ENCODE measurements around the gene PITX3. TPM values are rescaled to one million over a fixed set of nuclear protein-coding genes. Genes with fewer than 3 reads are reported as not detected.

The PITX3 gene
- total and polyA plus RNA-seq, 10 of the 15 experiments (the other 5 are each of a cell fraction or from before 2014, with no cell fraction given) = not detected

DNA sequence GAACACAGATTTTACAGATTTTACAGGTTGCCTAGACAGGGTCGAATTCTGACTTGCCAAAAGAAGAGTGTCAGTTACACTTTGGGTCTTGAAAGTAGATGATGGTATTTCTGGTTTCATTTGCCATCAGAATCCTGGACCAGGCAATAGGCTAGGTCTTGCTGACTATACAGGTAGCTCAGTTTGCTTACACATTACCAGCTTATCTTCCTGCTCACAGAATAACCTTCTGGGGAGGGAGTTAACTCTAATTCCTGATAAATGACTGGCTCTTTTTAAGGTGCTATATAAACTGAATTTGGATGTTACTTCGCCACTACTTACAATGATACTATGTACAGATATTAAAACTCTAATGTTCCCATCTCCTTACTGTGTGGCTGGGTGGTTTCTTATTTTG, 43.8 kb upstream of the PITX3 start (continued):
- TF ChIP-seq ZNF384 (IDR thresholded peaks at IDR 0.05; ENCODE audit: borderline replicate concordance, low read depth, low read length) = no peak
- TF ChIP-seq, protein P1, sequence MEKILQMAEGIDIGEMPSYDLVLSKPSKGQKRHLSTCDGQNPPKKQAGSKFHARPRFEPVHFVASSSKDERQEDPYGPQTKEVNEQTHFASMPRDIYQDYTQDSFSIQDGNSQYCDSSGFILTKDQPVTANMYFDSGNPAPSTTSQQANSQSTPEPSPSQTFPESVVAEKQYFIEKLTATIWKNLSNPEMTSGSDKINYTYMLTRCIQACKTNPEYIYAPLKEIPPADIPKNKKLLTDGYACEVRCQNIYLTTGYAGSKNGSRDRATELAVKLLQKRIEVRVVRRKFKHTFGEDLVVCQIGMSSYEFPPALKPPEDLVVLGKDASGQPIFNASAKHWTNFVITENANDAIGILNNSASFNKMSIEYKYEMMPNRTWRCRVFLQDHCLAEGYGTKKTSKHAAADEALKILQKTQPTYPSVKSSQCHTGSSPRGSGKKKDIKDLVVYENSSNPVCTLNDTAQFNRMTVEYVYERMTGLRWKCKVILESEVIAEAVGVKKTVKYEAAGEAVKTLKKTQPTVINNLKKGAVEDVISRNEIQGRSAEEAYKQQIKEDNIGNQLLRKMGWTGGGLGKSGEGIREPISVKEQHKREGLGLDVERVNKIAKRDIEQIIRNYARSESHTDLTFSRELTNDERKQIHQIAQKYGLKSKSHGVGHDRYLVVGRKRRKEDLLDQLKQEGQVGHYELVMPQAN (conservative IDR thresholded peaks at IDR 0.05) = no peak
- TF ChIP-seq, protein P2, sequence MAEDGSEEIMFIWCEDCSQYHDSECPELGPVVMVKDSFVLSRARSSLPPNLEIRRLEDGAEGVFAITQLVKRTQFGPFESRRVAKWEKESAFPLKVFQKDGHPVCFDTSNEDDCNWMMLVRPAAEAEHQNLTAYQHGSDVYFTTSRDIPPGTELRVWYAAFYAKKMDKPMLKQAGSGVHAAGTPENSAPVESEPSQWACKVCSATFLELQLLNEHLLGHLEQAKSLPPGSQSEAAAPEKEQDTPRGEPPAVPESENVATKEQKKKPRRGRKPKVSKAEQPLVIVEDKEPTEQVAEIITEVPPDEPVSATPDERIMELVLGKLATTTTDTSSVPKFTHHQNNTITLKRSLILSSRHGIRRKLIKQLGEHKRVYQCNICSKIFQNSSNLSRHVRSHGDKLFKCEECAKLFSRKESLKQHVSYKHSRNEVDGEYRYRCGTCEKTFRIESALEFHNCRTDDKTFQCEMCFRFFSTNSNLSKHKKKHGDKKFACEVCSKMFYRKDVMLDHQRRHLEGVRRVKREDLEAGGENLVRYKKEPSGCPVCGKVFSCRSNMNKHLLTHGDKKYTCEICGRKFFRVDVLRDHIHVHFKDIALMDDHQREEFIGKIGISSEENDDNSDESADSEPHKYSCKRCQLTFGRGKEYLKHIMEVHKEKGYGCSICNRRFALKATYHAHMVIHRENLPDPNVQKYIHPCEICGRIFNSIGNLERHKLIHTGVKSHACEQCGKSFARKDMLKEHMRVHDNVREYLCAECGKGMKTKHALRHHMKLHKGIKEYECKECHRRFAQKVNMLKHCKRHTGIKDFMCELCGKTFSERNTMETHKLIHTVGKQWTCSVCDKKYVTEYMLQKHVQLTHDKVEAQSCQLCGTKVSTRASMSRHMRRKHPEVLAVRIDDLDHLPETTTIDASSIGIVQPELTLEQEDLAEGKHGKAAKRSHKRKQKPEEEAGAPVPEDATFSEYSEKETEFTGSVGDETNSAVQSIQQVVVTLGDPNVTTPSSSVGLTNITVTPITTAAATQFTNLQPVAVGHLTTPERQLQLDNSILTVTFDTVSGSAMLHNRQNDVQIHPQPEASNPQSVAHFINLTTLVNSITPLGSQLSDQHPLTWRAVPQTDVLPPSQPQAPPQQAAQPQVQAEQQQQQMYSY (CRISPR knock-in tag; IDR thresholded peaks at IDR 0.05) = no peak
- no peak for TF ChIP-seq MEF2A (IDR thresholded peaks at IDR 0.05; ENCODE audit: insufficient read depth, low read depth, low read length)
- TF ChIP-seq NR2F1 (conservative IDR thresholded peaks at IDR 0.05) = no peak
- no peak for TF ChIP-seq LARP7 (IDR thresholded peaks at IDR 0.05)

DNA sequence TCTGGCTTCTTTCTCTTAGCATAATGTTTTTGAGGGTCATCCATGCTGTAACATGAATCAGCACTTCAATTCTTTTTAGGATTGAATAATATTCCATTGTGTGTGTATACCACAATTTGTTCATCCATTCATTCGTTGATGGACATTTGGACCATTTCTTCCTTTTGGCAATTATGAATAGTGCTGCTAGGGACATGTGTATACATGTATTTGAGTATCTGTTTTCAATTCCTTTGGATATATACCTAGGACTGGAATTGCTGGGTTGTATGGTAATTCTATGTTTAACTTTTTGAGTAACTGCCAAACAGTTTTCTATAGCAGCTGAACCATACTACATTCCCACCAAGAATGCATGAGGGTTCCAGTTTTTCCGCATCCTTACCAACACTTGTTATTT, 43.2 kb upstream of the PITX3 start:
- ChIA-PET POLR2A (interaction anchor here (0.9 to 1.3 kb wide), 2 partner anchors 22 to 37 kb away, joined by 3 to 6 read pairs; no protein-coding TSS in a partner anchor), SMC1A (ENCODE audit: uncharacterized antibody, unreplicated experiment) (interaction anchor here (0.8 to 3.0 kb wide), 8 partner anchors 9 to 66 kb away, joined by 3 to 16 read pairs (median 4); no protein-coding TSS in a partner anchor), RAD21 (ENCODE audit: unreplicated experiment) (interaction anchor here (0.8 to 1.3 kb wide), 2 partner anchors 53 to 54 kb away, joined by 3 to 4 read pairs; no protein-coding TSS in a partner anchor), CTCF (interaction anchor here (0.6 to 1.9 kb wide), 6 partner anchors 13 to 358 kb away, joined by 3 to 6 read pairs (median 4); partner anchors contain the start of gene ELOVL3)
- Histone ChIP-seq H2AFZ (ENCODE audit: control insufficient read depth, low read depth, low read length) (no peak overlapping the region), H3K4me2 (ENCODE audit: control insufficient read depth, insufficient read depth) (no peak overlapping the region), H3K9ac (ENCODE audit: control insufficient read depth, insufficient read depth, low read length) (no peak overlapping the region), H3K79me2 (ENCODE audit: control insufficient read depth, insufficient read depth, low read length) (peaks cover 37% of the 10 kb centered on the region), H4K20me1 (ENCODE audit: control insufficient read depth, insufficient read depth) (no peaks in the 10 kb centered on the region), H3K4me3 (no peak overlapping the region), H3K27me3 (replicated peaks in 1 of 2; ENCODE audit: control insufficient read depth in 2 of 2, insufficient read depth in 2 of 2, low read length in 1 of 2) (no peaks in the 10 kb centered on the region), H3K9me3 (replicated peaks; ENCODE audit: control insufficient read depth, insufficient read depth, low read length) (no peaks in the 10 kb centered on the region), H3K36me3 (ENCODE audit: control insufficient read depth in 2 of 2, insufficient read depth in 2 of 2, low read length in 1 of 2) (no peaks in the 10 kb centered on the region), H3K27ac (ENCODE audit: control insufficient read depth, insufficient read depth) (0 out of 2 replicates have a peak overlapping the region, but pooled peaks have one; percentile 12), H3K4me1 (ENCODE audit: control insufficient read depth, insufficient read depth, low read length) (peaks cover 4% of the 10 kb centered on the region; the same call in 1 of the 2 replicates)
- intact Hi-C loops (cut with micrococcal nuclease; ENCODE audit: unreplicated experiment) (no loop called here), in situ Hi-C loops (cut with MboI) (no loop called here)
- DNase-seq (ENCODE audit: low read depth, low spot score) (no peak), FAIRE-seq (no peak), ATAC-seq (no peak)
- BruUV-seq (replicated peaks) = no TSS peak
- WGBS (ENCODE audit: insufficient coverage, insufficient replicate concordance, low lambda C conversion rate, missing lambda C conversion rate) = 98% methylated on average over 2 of the region's 2 CpGs
- TF ChIP-seq TCF3 (IDR thresholded peaks at IDR 0.05; ENCODE audit: borderline replicate concordance, insufficient read depth, low read depth, low read length) (no peak), RAD21 (IDR thresholded peaks at IDR 0.05; ENCODE audit: insufficient read depth, low read depth, low read length) (no peak), EP300 (IDR thresholded peaks at IDR 0.05; ENCODE audit: borderline replicate concordance in 1 of 2, control insufficient read depth in 1 of 2, low read depth in 2 of 2, low read length in 2 of 2) (no peak)

Data from GM12878 (cell line).